Brain microvascular endothelial cell (primary cell): ENCODE results near the gene FOXRED2.
A peak's percentile ranks its signal among the peaks of the same experiment; 100 is the strongest.

ENCODE experiments used
- DNase-seq: peaks from one replicate; pipeline ENCODE4 v3.0.0-alpha.2; 2020
- H3K27ac ChIP-seq: fragments of 250-450 bp; sonication (Bioruptor Pico); 2 replicates; pipeline ENCODE4 v1.5.1; 2020; ENCODE audit warnings: mild to moderate bottlenecking, moderate library complexity
- H3K27me3 ChIP-seq: fragments of 250-450 bp; sonication (Bioruptor Pico); replicated peaks from 2 replicates; pipeline ENCODE4 v1.5.1; 2020; ENCODE audit warnings: mild to moderate bottlenecking
- H3K36me3 ChIP-seq: fragments of 250-450 bp; sonication (Bioruptor Pico); replicated peaks from 2 replicates; pipeline ENCODE4 v1.5.1; 2020; ENCODE audit warnings: mild to moderate bottlenecking
- H3K4me3 ChIP-seq: 2 replicates; pipeline ENCODE4 v1.5.1; 2011; ENCODE audit warnings: low read depth, mild to moderate bottlenecking, control low read depth, low read length, moderate library complexity
- CTCF ChIP-seq: IDR thresholded peaks from 2 replicates; pipeline ENCODE4 v1.5.1; 2011; ENCODE audit warnings: low read depth, mild to moderate bottlenecking, moderate library complexity, low read length, control low read depth, inconsistent platforms; ENCODE audit errors: missing control alignments
- in situ Hi-C: cut with HindIII; loops from 2 replicates; pipeline ENCODE4 v1.10.0; 2017; ENCODE audit warnings: low sequenced_read_pairs, low pct_ligation_motif_present

The FOXRED2 gene

GRCh38 chr22:36512333-36512732 lies 5.5 kb upstream of the FOXRED2 start:
- Histone ChIP-seq H3K36me3 (peaks cover 72% of the 10 kb centered on the region), H3K27ac (no peak overlapping the region), H3K4me3 (no peak overlapping the region), H3K27me3 (no peaks in the 10 kb centered on the region)
- in situ Hi-C loops = no loop called here
- DNase-seq = no peak
- TF ChIP-seq CTCF = no peak

- Histone ChIP-seq H3K4me3 (no peak overlapping the region), H3K27me3 (no peaks in the 10 kb centered on the region), H3K27ac (no peak overlapping the region), H3K36me3 (peaks cover 61% of the 10 kb centered on the region)
- TF ChIP-seq CTCF = peak; percentile 81
- in situ Hi-C loops = no loop called here
- peak; percentile 51 for DNase-seq
These were observed 4.4 kb upstream of the FOXRED2 start for GRCh38 chr22:36510966-36511881.

- TF ChIP-seq CTCF = no peak
- no peak for DNase-seq
- no peak overlapping the region for H3K4me3 ChIP-seq
- H3K27ac ChIP-seq = no peak overlapping the region
- H3K36me3 ChIP-seq = peaks cover 54% of the 10 kb centered on the region
- no peaks in the 10 kb centered on the region for H3K27me3 ChIP-seq
- in situ Hi-C loops = no loop called here
These were observed 3.5 kb upstream of the FOXRED2 start for GRCh38 chr22:36510384-36510783.

- TF ChIP-seq CTCF = no peak
- no peaks in the 10 kb centered on the region for H3K27me3 ChIP-seq
- no peak overlapping the region for H3K27ac ChIP-seq
- H3K4me3 ChIP-seq = no peak overlapping the region
- H3K36me3 ChIP-seq = peaks cover 27% of the 10 kb centered on the region
- DNase-seq = no peak
- in situ Hi-C loops = no loop called here
These were observed 724 bp upstream of the FOXRED2 start for GRCh38 chr22:36507518-36508010.

- H3K4me3 ChIP-seq = peak overlapping the region; percentile 53
- no peaks in the 10 kb centered on the region for H3K27me3 ChIP-seq
- H3K27ac ChIP-seq = no peak overlapping the region
- no peak for TF ChIP-seq CTCF
- in situ Hi-C loops = no loop called here
- DNase-seq = no peak
- H3K36me3 ChIP-seq = peaks cover 13% of the 10 kb centered on the region
These were observed 723 bp downstream of the FOXRED2 start for GRCh38 chr22:36505998-36506635.
